ENCODE measurements around the gene VDAC1.
A peak's percentile ranks its signal among the peaks of the same experiment; 100 is the strongest.
"Not testable (repeated sequence)": the region's sequence is repeated elsewhere in the genome, so short reads cannot be mapped to it uniquely, and the experiment has no call there.

The VDAC1 gene

GRCh38 chr5:133957591-133957990 lies 47.2 kb downstream of the VDAC1 start:
- Histone ChIP-seq H3K4me2 (ENCODE audit: low read length) (peak overlapping the region; percentile 24), H3K9me2 (replicated peaks; ENCODE audit: control insufficient read depth, low read length) (no peaks in the 10 kb centered on the region), H3K27ac (ENCODE audit: low read depth, low read length) (no peak overlapping the region), H3K9me3 (ENCODE audit: control insufficient read depth, insufficient read depth, low read length) (no peaks in the 10 kb centered on the region), H3K36me3 (ENCODE audit: control insufficient read depth, low read length) (peaks cover 51% of the 10 kb centered on the region), H3K4me3 (ENCODE audit: low read length) (no peak overlapping the region), H4K20me1 (ENCODE audit: control insufficient read depth, insufficient read depth, low read depth, low read length) (no peaks in the 10 kb centered on the region), H3F3A (ENCODE audit: control insufficient read depth, insufficient read depth) (no peaks in the 10 kb centered on the region), H3K27me3 (ENCODE audit: control insufficient read depth, low read length) (no peaks in the 10 kb centered on the region), H3K4me1 (ENCODE audit: control insufficient read depth, low read length) (peaks cover 16% of the 10 kb centered on the region), H3K79me2 (ENCODE audit: control insufficient read depth, low read length) (peaks cover 25% of the 10 kb centered on the region)
- TF ChIP-seq EZH2phosphoT487 (IDR thresholded peaks at IDR 0.05; ENCODE audit: borderline replicate concordance, low read length) = no peak
- TF ChIP-seq CTCF (IDR thresholded peaks at IDR 0.05; ENCODE audit: low read depth, low read length, poor library complexity, severe bottlenecking) = no peak

GRCh38 chr5:133957080-133957479 lies 47.7 kb downstream of the VDAC1 start:
- H3K4me3 ChIP-seq (ENCODE audit: low read length) = no peak overlapping the region
- no peaks in the 10 kb centered on the region for H4K20me1 ChIP-seq (ENCODE audit: control insufficient read depth, insufficient read depth, low read depth, low read length)
- no peaks in the 10 kb centered on the region for H3K9me3 ChIP-seq (ENCODE audit: control insufficient read depth, insufficient read depth, low read length)
- peaks cover 16% of the 10 kb centered on the region for H3K4me1 ChIP-seq (ENCODE audit: control insufficient read depth, low read length)
- no peaks in the 10 kb centered on the region for H3K9me2 ChIP-seq (replicated peaks; ENCODE audit: control insufficient read depth, low read length)
- TF ChIP-seq EZH2phosphoT487 (IDR thresholded peaks at IDR 0.05; ENCODE audit: borderline replicate concordance, low read length) = no peak
- no peak for TF ChIP-seq CTCF (IDR thresholded peaks at IDR 0.05; ENCODE audit: low read depth, low read length, poor library complexity, severe bottlenecking)
- H3K27me3 ChIP-seq (ENCODE audit: control insufficient read depth, low read length) = no peaks in the 10 kb centered on the region
- peaks cover 20% of the 10 kb centered on the region for H3K79me2 ChIP-seq (ENCODE audit: control insufficient read depth, low read length)
- H3K4me2 ChIP-seq (ENCODE audit: low read length) = no peak overlapping the region
- H3K36me3 ChIP-seq (ENCODE audit: control insufficient read depth, low read length) = peaks cover 51% of the 10 kb centered on the region
- no peak overlapping the region for H3K27ac ChIP-seq (ENCODE audit: low read depth, low read length)
- no peaks in the 10 kb centered on the region for H3F3A ChIP-seq (ENCODE audit: control insufficient read depth, insufficient read depth)

- not testable (repeated sequence) for H3F3A ChIP-seq (ENCODE audit: control insufficient read depth, insufficient read depth); H3K9me3 ChIP-seq (ENCODE audit: control insufficient read depth, insufficient read depth, low read length); H3K27me3 ChIP-seq (ENCODE audit: control insufficient read depth, low read length); H3K4me3 ChIP-seq (ENCODE audit: low read length); H3K9me2 ChIP-seq (replicated peaks; ENCODE audit: control insufficient read depth, low read length); H4K20me1 ChIP-seq (ENCODE audit: control insufficient read depth, insufficient read depth, low read depth, low read length); H3K27ac ChIP-seq (ENCODE audit: low read depth, low read length); H3K4me2 ChIP-seq (ENCODE audit: low read length)
- Histone ChIP-seq H3K4me1 (ENCODE audit: control insufficient read depth, low read length) (peaks cover 16% of the 10 kb centered on the region), H3K36me3 (ENCODE audit: control insufficient read depth, low read length) (peaks cover 51% of the 10 kb centered on the region), H3K79me2 (ENCODE audit: control insufficient read depth, low read length) (peaks cover 14% of the 10 kb centered on the region)
Measured at GRCh38 chr5:133956196-133956595, 48.6 kb downstream of the VDAC1 start.

GRCh38 chr5:133953568-133954145 lies 51.1 kb downstream of the VDAC1 start:
- Histone ChIP-seq H3K79me2 (ENCODE audit: control insufficient read depth, low read length) (no peaks in the 10 kb centered on the region), H4K20me1 (ENCODE audit: control insufficient read depth, insufficient read depth, low read depth, low read length) (no peaks in the 10 kb centered on the region), H3K4me2 (ENCODE audit: low read length) (no peak overlapping the region), H3K4me3 (ENCODE audit: low read length) (no peak overlapping the region), H3K27me3 (ENCODE audit: control insufficient read depth, low read length) (no peaks in the 10 kb centered on the region), H3K27ac (ENCODE audit: low read depth, low read length) (no peak overlapping the region), H3K9me3 (ENCODE audit: control insufficient read depth, insufficient read depth, low read length) (no peaks in the 10 kb centered on the region), H3K4me1 (ENCODE audit: control insufficient read depth, low read length) (peaks cover 13% of the 10 kb centered on the region), H3F3A (ENCODE audit: control insufficient read depth, insufficient read depth) (no peaks in the 10 kb centered on the region), H3K9me2 (replicated peaks; ENCODE audit: control insufficient read depth, low read length) (no peaks in the 10 kb centered on the region), H3K36me3 (ENCODE audit: control insufficient read depth, low read length) (peaks cover 35% of the 10 kb centered on the region)
- TF ChIP-seq EZH2phosphoT487 (IDR thresholded peaks at IDR 0.05; ENCODE audit: borderline replicate concordance, low read length) = no peak
- TF ChIP-seq CTCF (IDR thresholded peaks at IDR 0.05; ENCODE audit: low read depth, low read length, poor library complexity, severe bottlenecking) = no peak
